ENCODE results near the gene TRIOBP. TPM values are rescaled to one million over a fixed set of nuclear protein-coding genes. Genes with fewer than 3 reads are reported as not detected.

Gene TRIOBP
- total RNA-seq, 1 experiment from 2014 or later: 41.4 TPM

DNA sequence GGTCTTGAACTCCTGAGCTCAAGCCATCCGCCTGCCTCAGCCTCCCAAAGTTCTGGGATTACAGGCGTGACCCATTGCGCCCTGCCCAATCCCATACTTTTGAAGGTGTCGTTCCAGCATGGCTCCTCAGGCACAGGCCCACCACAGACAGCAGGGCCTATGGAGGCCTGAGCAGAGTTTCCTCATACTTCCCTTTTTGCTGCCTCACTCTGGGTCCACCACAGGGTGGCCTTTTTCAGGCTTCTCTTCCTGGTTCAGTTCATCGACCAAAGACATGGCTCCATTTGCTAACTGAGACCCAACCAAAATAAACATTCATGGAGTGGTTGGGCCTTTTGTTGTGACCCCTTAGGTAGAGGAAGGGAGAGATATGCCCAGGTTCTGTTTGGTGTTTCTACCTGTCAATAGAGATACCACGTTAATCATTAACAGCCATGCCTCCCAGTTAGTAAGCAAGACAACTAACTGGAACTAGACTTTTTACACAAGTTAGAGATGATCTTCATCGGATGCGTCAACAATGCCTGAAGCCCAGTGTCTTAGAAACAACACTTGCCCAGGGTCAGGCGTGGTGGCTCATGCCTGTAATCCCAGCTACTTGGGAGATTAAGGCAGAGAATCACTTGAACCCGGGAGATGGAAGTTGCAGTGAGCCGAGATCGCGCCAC, 35.1 kb downstream of the TRIOBP start:
- DNase-seq (ENCODE audit: low spot score): no peak

GRCh38 chr22:37732699-37733607, 36.1 kb downstream of the TRIOBP start:
- DNase-seq (ENCODE audit: low spot score): no peak

DNA sequence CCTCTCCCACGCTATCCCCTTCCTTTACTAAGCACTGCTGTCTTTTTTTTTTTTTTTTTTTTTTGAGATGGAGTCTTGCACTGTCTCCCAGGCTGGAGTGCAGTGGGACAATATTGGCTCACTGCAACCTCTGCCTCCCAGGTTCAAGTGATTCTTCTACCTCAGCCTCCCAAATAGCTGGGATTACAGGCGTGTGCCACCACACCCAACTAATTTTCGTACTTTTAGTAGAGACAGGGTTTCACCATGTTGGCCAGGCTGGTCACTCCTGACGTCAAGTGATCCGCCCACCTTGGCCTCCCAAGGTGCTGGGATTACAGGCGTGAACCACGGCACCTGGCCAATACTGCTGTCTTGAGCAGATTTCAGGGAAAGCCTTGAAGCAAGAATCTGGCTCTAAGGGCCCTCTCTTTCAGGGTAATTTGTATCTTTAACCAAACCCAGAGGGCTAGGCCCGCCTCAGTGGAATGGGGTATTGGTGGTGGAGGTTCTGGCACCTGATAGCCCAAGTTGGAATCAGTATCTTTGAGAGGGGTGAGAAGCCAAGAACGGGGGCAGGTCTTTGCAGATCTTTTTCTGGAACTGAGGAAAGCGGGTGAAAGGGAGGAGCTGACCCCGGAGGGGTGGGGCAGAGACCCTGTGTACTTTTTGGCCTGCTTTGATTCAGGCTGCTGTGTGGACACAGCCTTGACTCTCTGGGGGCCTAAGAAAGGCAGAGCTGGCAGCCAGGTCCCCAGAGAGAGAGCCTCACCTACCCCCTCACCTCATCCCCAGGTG, 37.0 kb downstream of the TRIOBP start:
- DNase-seq (ENCODE audit: low spot score): no peak

DNA sequence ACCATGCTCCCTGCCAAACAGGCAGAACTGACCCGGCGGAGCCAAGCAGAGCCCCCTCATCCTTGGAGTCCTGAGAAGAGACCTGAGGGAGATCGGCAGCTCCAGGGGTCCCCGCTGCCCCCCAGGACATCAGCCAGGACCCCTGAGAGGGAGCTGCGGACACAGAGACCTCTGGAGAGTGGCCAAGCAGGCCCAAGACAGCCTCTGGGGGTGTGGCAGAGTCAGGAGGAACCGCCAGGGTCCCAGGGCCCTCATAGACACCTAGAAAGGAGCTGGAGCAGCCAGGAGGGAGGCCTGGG, 37.5 kb downstream of the TRIOBP start:
- no peak for DNase-seq (ENCODE audit: low spot score)

DNA sequence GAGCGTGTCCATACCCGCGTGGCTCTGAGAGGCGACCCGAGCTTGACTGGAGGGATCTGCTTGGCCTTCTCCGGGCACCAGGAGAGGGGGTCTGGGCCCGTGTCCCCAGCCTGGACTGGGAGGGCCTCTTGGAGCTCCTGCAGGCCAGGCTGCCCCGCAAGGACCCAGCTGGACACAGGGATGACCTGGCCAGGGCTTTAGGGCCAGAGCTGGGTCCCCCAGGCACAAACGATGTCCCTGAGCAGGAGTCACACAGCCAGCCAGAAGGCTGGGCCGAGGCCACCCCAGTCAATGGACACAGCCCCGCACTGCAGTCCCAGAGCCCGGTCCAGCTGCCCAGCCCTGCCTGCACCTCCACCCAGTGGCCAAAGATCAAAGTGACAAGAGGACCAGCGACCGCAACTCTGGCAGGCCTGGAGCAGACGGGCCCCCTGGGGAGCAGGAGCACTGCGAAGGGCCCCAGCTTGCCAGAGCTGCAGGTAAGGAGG, 38.2 kb downstream of the TRIOBP start:
- peak; percentile 36 for DNase-seq (ENCODE audit: low spot score)

DNA sequence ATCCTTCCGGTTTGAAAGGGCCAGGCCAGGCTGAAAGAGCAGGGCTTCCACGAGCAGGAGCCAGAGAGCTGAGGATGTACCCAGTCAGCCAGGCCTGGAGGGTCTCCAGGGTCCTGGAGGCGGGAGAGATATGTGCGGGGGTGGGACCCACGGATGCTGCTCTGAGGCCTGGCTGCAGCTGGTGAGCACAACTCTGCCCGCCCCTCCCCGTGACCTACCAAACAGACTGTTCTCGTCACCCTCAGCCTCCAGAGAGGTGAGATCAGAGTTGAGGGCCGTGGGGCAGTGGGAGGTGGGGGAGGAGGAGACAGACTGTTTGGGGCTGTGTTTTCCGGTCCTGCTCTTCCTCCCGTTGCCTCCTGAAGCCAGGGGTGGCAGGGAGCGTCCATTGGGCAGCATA, 42.2 kb downstream of the TRIOBP start:
- no peak for DNase-seq (ENCODE audit: low spot score)

- no peak for DNase-seq (ENCODE audit: low spot score)
Observed at GRCh38 chr22:37739611-37740049, 42.8 kb downstream of the TRIOBP start.

GRCh38 chr22:37740455-37741311, 43.8 kb downstream of the TRIOBP start:
- DNase-seq (ENCODE audit: low spot score): no peak

DNA sequence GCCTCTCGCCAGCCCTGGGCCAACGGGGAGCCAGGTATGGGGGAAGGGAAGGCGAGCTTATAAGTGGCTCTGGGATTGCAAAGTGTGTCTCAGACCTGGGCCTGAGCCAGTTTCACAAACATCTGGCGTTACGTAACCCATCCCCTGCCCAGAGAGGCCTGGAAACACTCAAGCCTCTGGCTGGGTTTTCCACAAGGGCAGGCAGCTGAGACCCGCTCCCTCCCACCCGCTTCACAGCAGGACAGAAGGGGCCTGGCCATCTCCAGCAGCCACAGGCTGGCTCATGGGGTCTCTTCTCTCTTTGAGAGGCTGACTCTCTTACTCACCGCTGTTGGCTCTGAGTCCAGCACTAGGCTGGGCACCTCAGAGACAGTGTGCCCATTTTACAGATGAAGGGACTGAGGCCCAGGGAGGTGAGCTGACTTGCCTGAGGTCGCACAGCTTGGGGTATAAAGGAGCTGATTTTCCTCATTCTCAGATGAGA, 44.5 kb downstream of the TRIOBP start:
- DNase-seq (ENCODE audit: low spot score): no peak

DNA sequence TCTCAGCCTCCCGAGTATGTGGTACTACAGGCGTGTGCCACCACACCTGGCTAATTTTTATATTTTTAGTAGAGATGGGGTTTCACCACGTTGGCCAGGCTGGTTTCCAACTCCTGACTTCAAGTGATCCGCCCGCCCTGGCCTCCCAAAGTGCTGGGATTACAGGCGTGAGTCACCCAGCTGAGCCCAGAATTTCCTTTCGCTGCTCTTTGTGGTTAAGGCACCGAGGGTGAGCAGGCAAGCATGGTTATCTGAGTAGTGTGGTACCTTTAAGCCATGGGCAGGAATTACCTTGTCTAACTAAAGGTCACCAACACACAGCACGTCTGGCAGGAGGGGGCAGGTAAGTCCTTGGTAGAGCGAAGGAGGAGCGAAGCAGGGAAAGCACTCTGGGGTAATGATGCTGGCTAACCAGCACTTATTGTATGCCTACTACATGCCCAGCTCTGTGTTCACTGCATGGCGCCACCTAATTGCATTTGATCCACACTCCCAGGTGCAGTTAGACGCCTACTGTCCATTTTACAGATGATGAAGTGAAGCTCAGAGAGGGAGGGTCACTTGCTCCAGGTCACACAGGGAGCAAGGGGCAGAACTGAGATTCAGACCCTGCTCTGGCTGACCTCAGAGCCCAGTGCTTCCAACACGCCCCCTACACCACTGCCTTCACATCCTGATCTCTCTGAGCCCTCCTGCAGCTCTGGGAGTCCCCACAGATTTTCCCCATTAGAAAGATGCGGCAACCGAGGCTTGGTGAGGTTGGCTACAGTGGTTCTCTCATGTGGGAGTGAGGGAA, 45.7 kb downstream of the TRIOBP start:
- peak; percentile 79 for DNase-seq (ENCODE audit: low spot score)

DNA sequence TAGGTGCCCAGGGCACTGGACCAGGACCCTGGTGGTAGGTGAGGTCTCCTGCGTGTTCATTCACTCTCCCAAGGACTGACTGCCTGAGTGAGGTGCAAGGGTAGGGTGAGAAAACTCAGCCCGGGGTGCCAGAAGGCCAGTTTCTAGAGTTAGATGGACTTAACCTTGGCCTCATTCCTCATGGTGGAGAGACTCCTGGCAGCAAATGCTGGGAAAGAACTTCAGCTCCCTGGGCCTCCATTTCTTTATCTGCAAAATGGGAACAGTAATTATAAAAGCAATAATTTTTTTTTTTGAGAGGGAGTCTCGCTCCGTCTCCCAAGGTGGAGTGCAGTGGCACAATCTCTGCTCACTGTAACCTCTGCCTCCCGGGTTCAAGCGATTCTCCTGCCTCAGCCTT, 47.7 kb downstream of the TRIOBP start:
- no peak for DNase-seq (ENCODE audit: low spot score)

GRCh38 chr22:37745548-37746365, 48.9 kb downstream of the TRIOBP start:
- peak; percentile 45 for DNase-seq (ENCODE audit: low spot score)

GRCh38 chr22:37746366-37747079, 49.7 kb downstream of the TRIOBP start:
- no peak for DNase-seq (ENCODE audit: low spot score)

- peak; percentile 49 for DNase-seq (ENCODE audit: low spot score)
Observed at GRCh38 chr22:37747080-37747714, 50.3 kb downstream of the TRIOBP start.

DNA sequence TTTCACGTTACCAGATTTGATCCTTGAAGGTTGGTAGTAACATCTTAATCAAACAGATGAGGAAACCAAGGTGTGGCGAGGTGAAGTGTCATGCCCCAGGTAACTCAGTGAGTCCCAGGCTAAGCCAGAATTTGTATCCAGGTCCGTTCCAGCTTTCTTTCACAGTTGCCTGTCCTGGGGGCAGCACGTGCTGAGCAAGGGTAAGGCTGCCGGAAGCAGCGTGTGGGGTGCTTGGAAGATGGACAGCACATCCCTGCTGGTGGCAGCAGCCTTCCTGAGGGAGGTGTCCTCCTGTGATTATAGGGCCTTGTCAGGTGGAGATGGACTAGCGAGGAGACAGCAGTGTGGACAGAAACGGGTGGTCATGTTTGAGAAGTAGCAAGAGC, 50.9 kb downstream of the TRIOBP start:
- no peak for DNase-seq (ENCODE audit: low spot score)

DNA sequence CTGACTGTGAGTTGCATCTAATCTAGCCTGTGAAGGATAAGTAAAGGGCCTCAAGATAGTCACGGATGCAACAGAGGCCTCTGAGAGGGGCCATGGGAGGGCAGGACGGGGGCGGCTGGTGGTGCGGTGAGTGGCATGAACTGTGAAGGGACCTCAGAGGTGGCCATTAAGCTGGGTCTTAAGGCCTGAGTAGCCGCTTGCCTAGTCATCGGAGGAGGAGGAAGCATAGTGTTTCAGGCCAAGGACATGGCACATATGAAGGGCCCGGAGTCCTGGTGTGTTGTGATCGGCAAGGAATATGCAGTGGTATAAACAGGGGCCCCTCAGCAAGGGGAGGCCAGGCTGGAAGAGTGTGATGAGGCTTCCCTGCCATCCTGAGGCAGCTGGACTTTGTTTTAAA, 51.8 kb downstream of the TRIOBP start:
- DNase-seq (ENCODE audit: low spot score): no peak

DNA sequence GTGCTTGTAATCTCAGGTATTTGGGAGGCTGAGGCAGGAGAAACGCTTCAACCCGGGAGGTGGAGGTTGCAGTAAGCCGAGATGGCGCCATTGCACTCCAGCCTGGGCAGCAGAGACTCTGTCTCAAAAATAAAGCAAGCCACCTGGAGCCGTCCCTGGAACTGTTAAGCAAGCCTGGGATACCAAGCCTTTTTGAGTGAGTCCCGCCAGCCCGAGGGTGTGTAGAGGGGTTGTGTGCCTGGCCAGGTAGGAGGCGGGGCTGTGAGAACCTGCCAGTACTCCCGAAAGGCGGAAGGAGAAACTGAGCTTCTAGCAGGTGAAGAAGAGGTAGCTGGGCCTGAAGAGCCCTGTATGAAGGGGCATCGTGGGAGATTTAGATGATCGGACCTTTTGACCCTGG, 52.4 kb downstream of the TRIOBP start:
- DNase-seq (ENCODE audit: low spot score): no peak

DNA sequence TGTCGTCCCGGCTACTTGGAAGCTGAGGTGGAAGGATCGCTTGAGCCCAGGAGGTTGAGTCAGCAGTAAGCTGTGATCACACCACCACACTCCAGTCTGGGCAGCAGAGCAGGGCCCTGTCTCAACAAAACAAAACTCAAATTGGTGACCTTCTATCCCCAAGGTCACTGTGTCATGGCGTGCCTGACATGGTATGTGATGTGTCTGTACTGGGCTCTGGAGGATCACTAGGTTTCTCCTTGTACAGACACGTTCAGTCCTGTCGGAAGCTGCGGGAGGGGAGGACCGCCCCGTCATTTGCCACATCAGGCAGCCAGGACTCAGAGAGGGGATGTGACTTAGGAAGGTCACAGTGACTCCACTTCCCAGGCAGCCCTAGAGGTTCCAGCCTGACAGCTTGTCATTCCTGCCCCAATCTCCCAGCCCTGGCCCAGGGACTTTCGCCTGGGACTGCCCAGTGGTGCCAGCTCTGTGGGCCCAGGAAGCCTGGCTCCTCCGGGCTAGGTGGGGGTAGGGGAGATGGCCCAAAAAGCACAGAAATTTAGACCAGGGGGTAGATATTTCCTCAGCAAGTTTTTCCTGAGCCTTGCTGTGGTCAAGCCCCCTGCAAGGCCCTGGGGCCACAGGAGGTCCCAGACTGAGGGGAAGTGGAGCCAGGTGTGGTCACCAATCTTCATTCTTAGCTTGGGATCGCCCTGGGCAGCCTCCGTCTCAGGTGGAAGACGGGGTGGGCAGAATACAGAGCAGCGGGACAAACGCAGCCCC, 53.2 kb downstream of the TRIOBP start:
- no peak for DNase-seq (ENCODE audit: low spot score)

Measured in A172 (cell line).